Epithelial cell of esophagus (primary cell): ENCODE results near the gene TTYH3.
"Not testable (repeated sequence)": the region's sequence is repeated elsewhere in the genome, so short reads cannot be mapped to it uniquely, and the experiment has no call there.

Experiments used
- DNase-seq: peaks from one replicate; pipeline ENCODE4 v3.0.0; 2010; ENCODE audit warnings: low read depth
- H3K4me3 ChIP-seq: 2 replicates; pipeline ENCODE4 v1.5.1; 2011; ENCODE audit warnings: mild to moderate bottlenecking, low read length, control low read depth
- CTCF ChIP-seq: IDR thresholded peaks from 2 replicates; pipeline ENCODE4 v1.5.1; 2011; ENCODE audit warnings: low read depth, mild to moderate bottlenecking, low read length, control low read depth, inconsistent platforms; ENCODE audit not compliant: insufficient read depth; ENCODE audit errors: missing control alignments

TTYH3 gene

GRCh38 chr7:2687881-2688318, 56.1 kb downstream of the TTYH3 start, which contains the start of gene AMZ1:
Gene AMZ1, plus strand, starts transcription at chr7:2688202. Its CDS starts 12,250 bp downstream, at chr7:2700452.
- H3K4me3 ChIP-seq, result no peak within 1 kb of the TSS
- DNase-seq, result no peak
- TF ChIP-seq CTCF, result no peak

- TF ChIP-seq CTCF, result no peak
- no peak for DNase-seq
- H3K4me3 ChIP-seq, result no peak overlapping the region
Measured at GRCh38 chr7:2688409-2689342, 56.9 kb downstream of the TTYH3 start.

GRCh38 chr7:2689343-2689847, 57.6 kb downstream of the TTYH3 start:
- DNase-seq, result no peak
- H3K4me3 ChIP-seq, result no peak overlapping the region
- TF ChIP-seq CTCF, result no peak

- no peak for TF ChIP-seq CTCF
- DNase-seq, result no peak
Measured at GRCh38 chr7:2689951-2690705, 58.3 kb downstream of the TTYH3 start.

GRCh38 chr7:2691011-2691707, 59.4 kb downstream of the TTYH3 start:
- H3K4me3 ChIP-seq, result no peak overlapping the region
- TF ChIP-seq CTCF, result no peak
- DNase-seq, result no peak

More at GRCh38 chr7:2689951-2690705, 58.3 kb downstream of the TTYH3 start:
- no peak overlapping the region for H3K4me3 ChIP-seq

- H3K4me3 ChIP-seq, DNase-seq: not testable (repeated sequence)
Measured at GRCh38 chr7:2691932-2692439, 60.2 kb downstream of the TTYH3 start.

- DNase-seq, result no peak
- TF ChIP-seq CTCF, result no peak
- no peak overlapping the region for H3K4me3 ChIP-seq
Measured at GRCh38 chr7:2692543-2692942, 60.8 kb downstream of the TTYH3 start.

GRCh38 chr7:2693420-2694121, 61.8 kb downstream of the TTYH3 start:
- not testable (repeated sequence) for DNase-seq, H3K4me3 ChIP-seq

GRCh38 chr7:2694122-2694436, 62.3 kb downstream of the TTYH3 start:
- DNase-seq, H3K4me3 ChIP-seq: not testable (repeated sequence)
